K562 (cell line): ENCODE data around the gene CFL1.

Source experiments
- ERF ChIP-seq: fragments of 450-650 bp; formaldehyde crosslinking; IDR thresholded peaks from 2 replicates; pipeline ENCODE4 v1.4.0; 2020; ENCODE audit warnings: mild to moderate bottlenecking, mixed read lengths
- MYC ChIP-seq, 2 experiments: fragments of 250-450 bp in 1 of 2; sonication (Bioruptor Pico) in 1 of 2; IDR thresholded peaks; 2 replicates each; pipeline versions ENCODE4 v1.5.1 to v1.6.1; 2012 to 2021; ENCODE audit warnings: low read depth in 2 of 2, borderline replicate concordance in 1 of 2, improper control_type of control experiment in 1 of 2, low read length in 1 of 2, mild to moderate bottlenecking in 1 of 2, moderate library complexity in 1 of 2
- SRSF1 ChIP-seq: fragments of 200-400 bp; formaldehyde crosslinking; IDR thresholded peaks from 2 replicates; pipeline ENCODE4 v1.6.1; 2017; ENCODE audit warnings: mild to moderate bottlenecking, low read depth, low read length, moderate library complexity
- TAF15 ChIP-seq: fragments of 200-400 bp; formaldehyde crosslinking; IDR thresholded peaks from 2 replicates; pipeline ENCODE4 v1.6.1; 2017; ENCODE audit warnings: mild to moderate bottlenecking, low read depth, low read length, moderate library complexity
- ZNF24 ChIP-seq: fragments of 450-650 bp; IDR thresholded peaks from 2 replicates; pipeline ENCODE4 v1.6.1; 2016
- ZNF507 ChIP-seq: conservative IDR thresholded peaks from 2 replicates; pipeline ENCODE4 v1.6.1; 2017; ENCODE audit warnings: missing genetic modification characterization, missing compliant biosample characterization
- TF ChIP-seq, protein P1 (sequence below): sonication (generic); formaldehyde crosslinking; IDR thresholded peaks from 2 replicates; pipeline ENCODE4 v1.8.1; 2023; ENCODE audit warnings: mild to moderate bottlenecking, missing genetic modification reagents

DNA sequence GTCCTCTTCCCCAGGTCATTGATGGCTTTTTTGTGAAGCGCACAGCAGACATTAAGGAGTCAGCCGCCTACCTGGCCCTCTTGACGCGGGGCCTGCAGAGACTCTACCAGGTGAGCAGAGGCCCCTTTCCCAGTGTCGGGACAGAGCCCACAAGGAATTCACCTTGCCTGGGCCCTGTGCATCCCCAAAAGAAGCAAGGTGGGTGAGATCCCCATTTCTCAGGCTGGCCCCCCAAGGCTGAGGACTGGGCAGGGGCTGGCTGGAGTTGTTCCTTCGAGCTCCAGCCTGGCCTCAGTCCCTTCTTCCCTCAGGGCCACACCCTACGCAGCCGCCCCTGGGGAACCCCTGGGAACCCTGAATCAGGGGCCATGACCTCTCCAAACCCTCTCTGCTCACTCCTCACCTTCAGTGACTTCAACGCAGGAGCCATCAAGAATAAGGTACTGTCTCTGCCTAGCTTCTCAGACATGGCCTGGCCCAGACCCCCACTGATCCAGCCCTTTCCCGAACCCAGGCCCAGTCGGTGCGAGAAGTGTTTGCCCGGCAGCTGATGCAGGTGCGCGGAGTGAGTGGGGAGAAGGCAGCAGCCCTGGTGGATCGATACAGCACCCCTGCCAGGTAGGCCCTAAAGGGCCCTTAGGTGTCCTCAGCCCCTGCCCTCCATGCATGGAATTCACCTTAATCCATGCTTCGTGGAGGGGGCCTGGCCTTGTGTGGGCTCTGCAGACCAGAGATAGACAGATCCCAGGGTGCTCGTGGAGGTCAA lies 6.9 kb upstream of the CFL1 start:
- TF ChIP-seq SRSF1 = no peak
- TF ChIP-seq ERF (CRISPR knock-in tag) = no peak
- TF ChIP-seq ZNF507 (tag) = no peak
- TF ChIP-seq MYC (IDR thresholded peaks at IDR 0.05; ENCODE audit: low read depth, low read length) = no peak
- TF ChIP-seq MYC (CRISPR knock-in tag; IDR thresholded peaks at IDR 0.05; ENCODE audit: borderline replicate concordance, low read depth) = no peak
- no peak for TF ChIP-seq TAF15
- TF ChIP-seq, protein P1, sequence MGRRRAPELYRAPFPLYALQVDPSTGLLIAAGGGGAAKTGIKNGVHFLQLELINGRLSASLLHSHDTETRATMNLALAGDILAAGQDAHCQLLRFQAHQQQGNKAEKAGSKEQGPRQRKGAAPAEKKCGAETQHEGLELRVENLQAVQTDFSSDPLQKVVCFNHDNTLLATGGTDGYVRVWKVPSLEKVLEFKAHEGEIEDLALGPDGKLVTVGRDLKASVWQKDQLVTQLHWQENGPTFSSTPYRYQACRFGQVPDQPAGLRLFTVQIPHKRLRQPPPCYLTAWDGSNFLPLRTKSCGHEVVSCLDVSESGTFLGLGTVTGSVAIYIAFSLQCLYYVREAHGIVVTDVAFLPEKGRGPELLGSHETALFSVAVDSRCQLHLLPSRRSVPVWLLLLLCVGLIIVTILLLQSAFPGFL (CRISPR knock-in tag) = no peak
- TF ChIP-seq ZNF24 = no peak
